Erythroblast (primary cell): ENCODE results near the gene FOXA1.

ENCODE experiments used
- GATA1 ChIP-seq: IDR thresholded peaks from 2 replicates; pipeline ENCODE4 v1.6.1; 2011; ENCODE audit warnings: low read depth, mild to moderate bottlenecking, control low read depth, low read length, moderate library complexity
- POLR2A ChIP-seq: IDR thresholded peaks from 2 replicates; pipeline ENCODE4 v1.6.1; 2011; ENCODE audit warnings: mild to moderate bottlenecking, low read length

DNA sequence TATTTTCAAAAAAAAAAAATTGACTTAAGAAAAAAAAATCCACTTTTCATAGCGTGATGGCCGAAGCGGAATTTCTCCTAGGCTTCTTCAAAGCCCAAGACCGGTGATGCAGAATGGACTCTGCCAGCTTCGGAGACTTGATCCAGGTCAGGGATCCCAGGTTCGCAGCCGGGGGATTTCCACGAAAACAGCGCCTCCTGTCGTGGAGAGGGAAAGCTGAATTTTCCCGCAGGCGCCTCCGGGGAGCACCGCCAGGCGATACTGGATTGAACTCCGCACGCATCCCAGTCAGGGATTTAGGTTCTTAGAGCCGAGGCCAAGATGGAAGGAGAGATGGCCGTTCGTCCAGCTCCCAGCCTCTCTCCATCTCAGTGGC lies 2.5 kb upstream of the FOXA1 start:
- TF ChIP-seq POLR2A = no peak
- no peak for TF ChIP-seq GATA1
